Measurements from ENCODE around the gene MEG3.

Gene MEG3

GRCh38 chr14:100906420-100906819, 80.5 kb downstream of the MEG3 start:
- TF ChIP-seq CTCF (IDR thresholded peaks at IDR 0.05; ENCODE audit: low read depth, low read length, missing control alignments), result peak; percentile 30
- DNase-seq (ENCODE audit: extremely low read depth, low read depth), result no peak
- H3K4me3 ChIP-seq (replicated peaks; ENCODE audit: low read depth, low read length), result no peak overlapping the region

GRCh38 chr14:100907240-100907639, 81.3 kb downstream of the MEG3 start:
- DNase-seq (ENCODE audit: extremely low read depth, low read depth), result no peak
- TF ChIP-seq CTCF (IDR thresholded peaks at IDR 0.05; ENCODE audit: low read depth, low read length, missing control alignments), result no peak
- H3K4me3 ChIP-seq (replicated peaks; ENCODE audit: low read depth, low read length), result no peak overlapping the region

GRCh38 chr14:100909439-100909838, 83.5 kb downstream of the MEG3 start:
- TF ChIP-seq CTCF (IDR thresholded peaks at IDR 0.05; ENCODE audit: low read depth, low read length, missing control alignments), result no peak
- no peak for DNase-seq (ENCODE audit: extremely low read depth, low read depth)
- H3K4me3 ChIP-seq (replicated peaks; ENCODE audit: low read depth, low read length), result no peak overlapping the region

Measured in HFF-Myc (cell line).